GM19025 (cell line): ENCODE results near the gene TCF25.
A peak's percentile ranks its signal among the peaks of the same experiment; 100 is the strongest.
"Not testable (repeated sequence)": the region's sequence is repeated elsewhere in the genome, so short reads cannot be mapped to it uniquely, and the experiment has no call there.

ENCODE experiments used
- ATAC-seq: cut with Tn5 transposase; IDR thresholded peaks from one replicate; pipeline ENCODE4 v1.9.1; 2021; ENCODE audit warnings: mild to moderate bottlenecking, low read depth, moderate library complexity; ENCODE audit not compliant: unreplicated experiment

The TCF25 gene

GRCh38 chr16:89917773-89918452 lies 44.5 kb downstream of the TCF25 start:
- ATAC-seq = peak; percentile 78

GRCh38 chr16:89918453-89919347 lies 45.3 kb downstream of the TCF25 start, which contains the start of gene MC1R:
Gene MC1R, plus strand, starts transcription at chr16:89918862. Its CDS starts 397 bp downstream, at chr16:89919259.
- no peak for ATAC-seq

- no peak for ATAC-seq
Observed at GRCh38 chr16:89919535-89920406, 46.4 kb downstream of the TCF25 start.

- ATAC-seq = no peak
Observed at GRCh38 chr16:89920723-89921122, 47.3 kb downstream of the TCF25 start.

- no peak for ATAC-seq
Observed at GRCh38 chr16:89921131-89921701, 47.8 kb downstream of the TCF25 start.

- no peak for ATAC-seq
Observed at GRCh38 chr16:89921702-89922476, 48.5 kb downstream of the TCF25 start.

- no peak for ATAC-seq
Observed at GRCh38 chr16:89922477-89922883, 49.1 kb downstream of the TCF25 start.

- no peak for ATAC-seq
Observed at GRCh38 chr16:89922884-89923639, 49.7 kb downstream of the TCF25 start, which contains the start of gene TUBB3. Gene TUBB3, plus strand, starts transcription at chr16:89923342. Its CDS starts 60 bp downstream, at chr16:89923402.

GRCh38 chr16:89923640-89924296 lies 50.4 kb downstream of the TCF25 start:
- no peak for ATAC-seq

GRCh38 chr16:89924297-89924924 lies 51.0 kb downstream of the TCF25 start:
- ATAC-seq = no peak

- no peak for ATAC-seq
Observed at GRCh38 chr16:89924925-89925307, 51.5 kb downstream of the TCF25 start.

- no peak for ATAC-seq
Observed at GRCh38 chr16:89925596-89926079, 52.2 kb downstream of the TCF25 start.

- ATAC-seq = no peak
Observed at GRCh38 chr16:89931305-89931896, 58.0 kb downstream of the TCF25 start.

- no peak for ATAC-seq
Observed at GRCh38 chr16:89931964-89932363, 58.6 kb downstream of the TCF25 start.

GRCh38 chr16:89934019-89934418 lies 60.6 kb downstream of the TCF25 start:
- not testable (repeated sequence) for ATAC-seq

GRCh38 chr16:89934611-89935553 lies 61.5 kb downstream of the TCF25 start:
- ATAC-seq = no peak
